Purkinje cell (primary cell): ENCODE measurements around the gene NDE1. TPM values are rescaled to one million over a fixed set of nuclear protein-coding genes. Genes with fewer than 3 reads are reported as not detected.

Experiments
- polyA plus RNA-seq: library from polyadenylated mRNA; unstranded; fragments of >200 nt; fragmentation: Nextera tagmentation; gene quantifications from 2 replicates; pipeline ENCODE4 v1.2.1, GENCODE V29; 2014

NDE1 gene
- polyA plus RNA-seq, result 1.0 and 1.5 TPM in 2 replicates

DNA sequence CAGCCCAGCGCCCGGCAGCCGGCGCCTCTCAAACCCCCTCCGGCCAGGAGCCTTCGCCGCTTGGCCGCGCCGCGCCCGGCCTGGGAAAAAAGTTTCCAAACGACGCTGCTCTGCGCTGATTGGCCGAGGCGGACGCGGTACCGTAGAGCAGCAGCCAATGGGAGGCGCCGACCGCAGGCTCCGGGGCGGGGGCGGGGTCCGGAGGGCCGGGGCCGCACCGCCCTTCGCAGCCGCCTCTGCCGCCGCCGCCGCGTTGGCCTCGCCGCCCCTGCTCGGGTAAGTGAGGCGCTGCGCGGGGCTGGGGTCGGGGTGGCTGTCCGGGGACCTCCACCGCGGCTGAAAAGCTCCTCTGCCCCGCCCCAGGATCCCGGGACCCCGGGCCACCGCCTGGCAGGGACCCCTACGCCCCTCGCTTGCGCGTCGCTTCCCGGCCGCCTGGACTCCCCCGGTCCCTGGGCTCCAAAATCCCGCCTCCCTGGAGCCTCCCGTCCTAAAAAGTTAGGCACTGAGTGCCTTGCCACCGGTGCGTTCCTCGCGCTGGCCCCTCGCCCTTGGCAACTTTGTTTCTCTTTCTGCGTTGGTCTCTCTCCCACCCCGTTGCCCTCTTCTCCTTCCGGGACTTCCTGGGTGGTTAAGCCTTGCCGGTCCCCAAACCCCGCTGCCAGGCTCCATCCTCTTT is at the start of gene NDE1:
NDE1 (plus strand) TSS at position 227 of the 679 bp plus-strand sequence. CDS start 14,534 bp downstream, outside the sequence.

GRCh38 chr16:15643048-15643945 is 6.7 kb upstream of the NDE1 start, which contains the start of gene MARF1:
Gene MARF1, minus strand, starts transcription at chr16:15643154. Its CDS starts 3,921 bp downstream, at chr16:15639233.

Other genes with a start within 250 kb of the NDE1 start
- gene BMERB1, start 215.7 kb upstream of the NDE1 start, polyA plus RNA-seq, result 49.7 and 69.6 TPM in 2 replicates
- 6.4 and 14.4 TPM in 2 replicates for gene MARF1, start 7.1 kb upstream of the NDE1 start, polyA plus RNA-seq
- gene MYH11, start 206.8 kb downstream of the NDE1 start, polyA plus RNA-seq, result not detected in 2 replicates
- gene CEP20, start 238.4 kb downstream of the NDE1 start, polyA plus RNA-seq, result 30.2 and 63.6 TPM in 2 replicates